Activated CD8-positive, alpha-beta T cell treated with anti-CD3 and anti-CD28 coated beads for 36 hours (primary cell): Measurements from ENCODE around the gene SLC24A3. TPM values are rescaled to one million over a fixed set of nuclear protein-coding genes. Genes with fewer than 3 reads are reported as not detected.

ENCODE experiments used
- ATAC-seq: fragments of 200-7000 bp; cut with Tn5 transposase; one replicate; pipeline ENCODE4 v1.10.0; 2021; ENCODE audit warnings: mild to moderate bottlenecking, moderate library complexity
- CTCF ChIA-PET: fragments of 350-600 bp; sonication (Branson Sonifier 250); formaldehyde crosslinking; loops from one replicate; lab custom pipeline; 2021; ENCODE audit warnings: antibody characterized with exemption; lab: Charles Lee
- POLR2A ChIA-PET: fragments of 350-600 bp; sonication (Branson Sonifier 250); formaldehyde crosslinking; loops from one replicate; lab custom pipeline; 2021; ENCODE audit warnings: antibody characterized with exemption; lab: Charles Lee
- DNase-seq: peaks from one replicate; pipeline ENCODE4 v3.0.0-alpha.2; 2020
- H3K27ac Mint-ChIP-seq: one replicate; pipeline ENCODE4 v1.8.0; 2021; ENCODE audit warnings: mild to moderate bottlenecking, mixed read lengths
- H3K27me3 Mint-ChIP-seq: one replicate; pipeline ENCODE4 v1.8.0; 2021; ENCODE audit warnings: mixed read lengths
- H3K36me3 Mint-ChIP-seq: one replicate; pipeline ENCODE4 v1.8.0; 2021; ENCODE audit warnings: low read depth, mixed read lengths
- H3K4me1 Mint-ChIP-seq: one replicate; pipeline ENCODE4 v1.8.0; 2021; ENCODE audit warnings: low read depth, mixed read lengths
- H3K4me3 Mint-ChIP-seq: one replicate; pipeline ENCODE4 v1.8.0; 2021; ENCODE audit warnings: mild to moderate bottlenecking, moderate library complexity, mixed read lengths
- H3K9me3 Mint-ChIP-seq: one replicate; pipeline ENCODE4 v1.8.0; 2021; ENCODE audit warnings: mixed read lengths
- intact Hi-C: fragments of 100-400 bp; cut with micrococcal nuclease; formaldehyde crosslinking; loops from one replicate; pipeline ENCODE4 v1.10.0; 2022
- total RNA-seq, 2 experiments: library from RNA; stranded (reverse); gene quantifications; one replicate each; pipeline ENCODE4 v1.2.3, GENCODE V29; 2021
- TF ChIP-seq, protein P1 (sequence below): fragments of 200-600 bp; IDR thresholded peaks from one replicate; pipeline ENCODE4 v1.8.0; 2022; ENCODE audit warnings: antibody characterized with exemption, mild to moderate bottlenecking

The SLC24A3 gene
- total RNA-seq, 2 experiments from 2014 or later = not detected

- TF ChIP-seq, protein P1, sequence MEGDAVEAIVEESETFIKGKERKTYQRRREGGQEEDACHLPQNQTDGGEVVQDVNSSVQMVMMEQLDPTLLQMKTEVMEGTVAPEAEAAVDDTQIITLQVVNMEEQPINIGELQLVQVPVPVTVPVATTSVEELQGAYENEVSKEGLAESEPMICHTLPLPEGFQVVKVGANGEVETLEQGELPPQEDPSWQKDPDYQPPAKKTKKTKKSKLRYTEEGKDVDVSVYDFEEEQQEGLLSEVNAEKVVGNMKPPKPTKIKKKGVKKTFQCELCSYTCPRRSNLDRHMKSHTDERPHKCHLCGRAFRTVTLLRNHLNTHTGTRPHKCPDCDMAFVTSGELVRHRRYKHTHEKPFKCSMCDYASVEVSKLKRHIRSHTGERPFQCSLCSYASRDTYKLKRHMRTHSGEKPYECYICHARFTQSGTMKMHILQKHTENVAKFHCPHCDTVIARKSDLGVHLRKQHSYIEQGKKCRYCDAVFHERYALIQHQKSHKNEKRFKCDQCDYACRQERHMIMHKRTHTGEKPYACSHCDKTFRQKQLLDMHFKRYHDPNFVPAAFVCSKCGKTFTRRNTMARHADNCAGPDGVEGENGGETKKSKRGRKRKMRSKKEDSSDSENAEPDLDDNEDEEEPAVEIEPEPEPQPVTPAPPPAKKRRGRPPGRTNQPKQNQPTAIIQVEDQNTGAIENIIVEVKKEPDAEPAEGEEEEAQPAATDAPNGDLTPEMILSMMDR = no peak
- Mint-ChIP-seq H3K36me3 (no peaks in the 10 kb centered on the region), H3K27ac (no peak overlapping the region), H3K4me3 (no peak overlapping the region), H3K4me1 (peaks cover 3% of the 10 kb centered on the region), H3K9me3 (no peaks in the 10 kb centered on the region), H3K27me3 (peaks cover 5% of the 10 kb centered on the region)
- intact Hi-C loops = loop anchor here (10.0 kb wide), 1 partner anchor 298 kb away; no protein-coding TSS in a partner anchor
- ATAC-seq (no peak), DNase-seq (no peak)
- ChIA-PET POLR2A (no interaction called here), CTCF (no interaction called here)
Measured at GRCh38 chr20:19696620-19697019, 484.2 kb downstream of the SLC24A3 start.

GRCh38 chr20:19697415-19697814, 485.0 kb downstream of the SLC24A3 start:
- ChIA-PET POLR2A (no interaction called here), CTCF (no interaction called here)
- no peak for DNase-seq
- no peak overlapping the region for H3K27ac Mint-ChIP-seq
- no peaks in the 10 kb centered on the region for H3K36me3 Mint-ChIP-seq
- intact Hi-C loops = loop anchor here (10.0 kb wide), 1 partner anchor 297 kb away; no protein-coding TSS in a partner anchor
- peaks cover 6% of the 10 kb centered on the region for H3K9me3 Mint-ChIP-seq
- ATAC-seq = no peak
- H3K4me3 Mint-ChIP-seq = no peak overlapping the region
- peaks cover 9% of the 10 kb centered on the region for H3K27me3 Mint-ChIP-seq
- TF ChIP-seq, protein P1 = no peak
- peaks cover 3% of the 10 kb centered on the region for H3K4me1 Mint-ChIP-seq

DNA sequence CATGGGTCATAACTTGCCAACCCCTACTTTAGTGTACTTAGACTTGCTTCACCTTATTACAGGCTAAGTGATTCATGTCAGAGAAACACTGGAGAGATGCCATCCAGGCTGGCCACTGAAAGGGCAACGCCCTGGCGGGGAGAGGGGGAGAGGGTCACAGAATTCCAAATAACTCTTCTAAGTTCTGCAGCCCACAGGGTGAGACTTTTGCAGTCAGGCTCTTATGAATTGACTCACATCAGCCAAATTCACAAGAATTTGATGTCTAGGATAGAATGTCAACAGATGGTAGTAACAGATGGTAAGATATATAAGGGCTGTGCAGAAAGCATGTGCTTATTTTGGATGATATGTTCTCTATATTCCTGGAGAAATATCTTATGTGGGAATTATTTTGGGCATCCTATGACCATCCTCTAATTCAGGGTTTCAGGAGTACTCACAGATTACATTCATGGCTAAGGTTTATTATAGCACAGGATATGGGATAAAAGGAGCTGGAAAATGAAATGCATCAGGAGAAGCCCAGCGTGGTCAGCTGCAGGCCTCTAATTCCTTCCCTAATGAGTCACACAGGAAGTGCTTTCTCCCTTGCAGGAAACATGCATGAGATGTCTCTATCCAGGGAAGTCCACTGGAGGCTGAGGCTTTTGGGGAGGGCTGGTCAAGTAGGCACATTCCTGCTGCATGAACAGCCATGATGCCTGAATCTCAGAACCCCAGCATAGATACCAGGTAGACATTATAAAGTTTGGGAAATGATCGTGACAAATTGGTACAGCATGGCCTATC, 486.9 kb downstream of the SLC24A3 start:
- H3K9me3 Mint-ChIP-seq = peaks cover 9% of the 10 kb centered on the region
- POLR2A ChIA-PET = no interaction called here
- H3K4me3 Mint-ChIP-seq = no peak overlapping the region
- DNase-seq = no peak
- TF ChIP-seq, protein P1 = no peak
- no peaks in the 10 kb centered on the region for H3K36me3 Mint-ChIP-seq
- CTCF ChIA-PET = no interaction called here
- no peaks in the 10 kb centered on the region for H3K4me1 Mint-ChIP-seq
- no peak overlapping the region for H3K27ac Mint-ChIP-seq
- ATAC-seq = no peak
- H3K27me3 Mint-ChIP-seq = peaks cover 15% of the 10 kb centered on the region
- intact Hi-C loops = loop anchor here (10.0 kb wide), 1 partner anchor 295 kb away; no protein-coding TSS in a partner anchor

DNA sequence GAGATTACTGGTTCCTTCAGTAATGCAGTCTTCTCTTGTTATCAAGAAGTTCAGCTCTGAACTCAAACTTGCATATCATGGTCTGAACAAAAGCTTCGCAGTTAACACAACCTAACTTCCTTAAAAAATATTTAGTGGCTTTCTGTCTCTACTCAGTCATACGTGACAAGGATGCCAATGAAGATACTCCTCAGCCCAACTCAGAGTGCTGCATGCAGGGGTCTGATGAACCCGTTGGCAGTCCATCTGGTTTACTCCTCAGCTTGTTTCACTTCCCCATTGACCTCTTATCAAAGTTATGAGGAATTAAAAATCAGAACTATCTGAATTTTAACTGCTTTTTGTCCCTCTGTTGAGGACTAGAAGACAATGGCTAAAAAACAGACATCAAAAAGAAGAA, 489.0 kb downstream of the SLC24A3 start:
- Mint-ChIP-seq H3K4me1 (no peaks in the 10 kb centered on the region), H3K27me3 (peaks cover 13% of the 10 kb centered on the region), H3K4me3 (no peak overlapping the region), H3K36me3 (no peaks in the 10 kb centered on the region), H3K27ac (no peak overlapping the region), H3K9me3 (peaks cover 9% of the 10 kb centered on the region)
- ChIA-PET CTCF (no interaction called here), POLR2A (no interaction called here)
- ATAC-seq (no peak), DNase-seq (no peak)
- TF ChIP-seq, protein P1 = no peak
- intact Hi-C loops = no loop called here

DNA sequence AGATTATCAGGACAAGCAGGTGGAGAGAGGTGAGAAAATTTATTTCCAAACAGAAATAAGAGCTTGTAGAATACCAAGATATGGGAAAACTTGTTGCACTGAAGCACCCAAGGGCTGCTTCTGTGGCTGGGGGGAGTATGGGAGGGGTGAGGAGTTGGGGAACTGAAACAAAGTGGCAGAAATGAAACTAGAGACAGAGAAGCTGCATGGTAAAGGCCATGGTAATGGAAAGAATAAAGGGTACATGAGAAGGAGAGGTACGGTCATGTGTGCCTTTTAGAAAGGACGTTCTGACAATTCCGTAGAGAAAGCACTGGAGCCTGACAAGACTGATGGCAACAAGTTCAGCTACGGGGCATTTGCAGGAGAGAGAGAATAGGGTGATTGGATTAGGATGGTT, 494.0 kb downstream of the SLC24A3 start:
- DNase-seq (no peak), ATAC-seq (no peak)
- no peaks in the 10 kb centered on the region for H3K36me3 Mint-ChIP-seq
- ChIA-PET POLR2A (no interaction called here), CTCF (no interaction called here)
- H3K4me1 Mint-ChIP-seq = no peaks in the 10 kb centered on the region
- H3K9me3 Mint-ChIP-seq = peaks cover 9% of the 10 kb centered on the region
- no peak overlapping the region for H3K4me3 Mint-ChIP-seq
- peaks cover 11% of the 10 kb centered on the region for H3K27me3 Mint-ChIP-seq
- no peak overlapping the region for H3K27ac Mint-ChIP-seq
- intact Hi-C loops = no loop called here
- TF ChIP-seq, protein P1 = no peak
